Measurements from ENCODE around the gene BAZ1B.
"Not testable (repeated sequence)": the region's sequence is repeated elsewhere in the genome, so short reads cannot be mapped to it uniquely, and the experiment has no call there.

BAZ1B gene

GRCh38 chr7:73435471-73436009 lies 86.6 kb downstream of the BAZ1B start:
- no peak for TF ChIP-seq CTCF (IDR thresholded peaks at IDR 0.05; ENCODE audit: low read depth, low read length)
- no peak overlapping the region for H3K4me3 ChIP-seq (ENCODE audit: low read depth, low read length)

- no peak for TF ChIP-seq CTCF (IDR thresholded peaks at IDR 0.05; ENCODE audit: low read depth, low read length)
- no peak overlapping the region for H3K4me3 ChIP-seq (ENCODE audit: low read depth, low read length)
These were observed 87.4 kb downstream of the BAZ1B start for GRCh38 chr7:73434701-73435069.

- peak overlapping the region; percentile 39; the same call in 1 of the 2 replicates for H3K4me3 ChIP-seq (ENCODE audit: low read depth, low read length)
- no peak for TF ChIP-seq CTCF (IDR thresholded peaks at IDR 0.05; ENCODE audit: low read depth, low read length)
These were observed 88.0 kb downstream of the BAZ1B start for GRCh38 chr7:73433924-73434700.

GRCh38 chr7:73432676-73433075 lies 89.4 kb downstream of the BAZ1B start:
- no peak for TF ChIP-seq CTCF (IDR thresholded peaks at IDR 0.05; ENCODE audit: low read depth, low read length)
- H3K4me3 ChIP-seq (ENCODE audit: low read depth, low read length), result no peak overlapping the region

- no peak overlapping the region for H3K4me3 ChIP-seq (ENCODE audit: low read depth, low read length)
- TF ChIP-seq CTCF (IDR thresholded peaks at IDR 0.05; ENCODE audit: low read depth, low read length), result no peak
These were observed 90.9 kb downstream of the BAZ1B start for GRCh38 chr7:73431041-73431835.

- H3K4me3 ChIP-seq (ENCODE audit: low read depth, low read length), result not testable (repeated sequence)
These were observed 91.6 kb downstream of the BAZ1B start for GRCh38 chr7:73430540-73430939.

GRCh38 chr7:73429622-73430505 lies 92.2 kb downstream of the BAZ1B start:
- no peak overlapping the region for H3K4me3 ChIP-seq (ENCODE audit: low read depth, low read length)
- TF ChIP-seq CTCF (IDR thresholded peaks at IDR 0.05; ENCODE audit: low read depth, low read length), result no peak
